ENCODE results near the gene SNTG2. TPM values are rescaled to one million over a fixed set of nuclear protein-coding genes. Genes with fewer than 3 reads are reported as not detected.

SNTG2 gene
- total and polyA plus RNA-seq, 2 of the 13 experiments (the other 11 are each of a cell fraction or from before 2014, with no cell fraction given) = not detected

DNA sequence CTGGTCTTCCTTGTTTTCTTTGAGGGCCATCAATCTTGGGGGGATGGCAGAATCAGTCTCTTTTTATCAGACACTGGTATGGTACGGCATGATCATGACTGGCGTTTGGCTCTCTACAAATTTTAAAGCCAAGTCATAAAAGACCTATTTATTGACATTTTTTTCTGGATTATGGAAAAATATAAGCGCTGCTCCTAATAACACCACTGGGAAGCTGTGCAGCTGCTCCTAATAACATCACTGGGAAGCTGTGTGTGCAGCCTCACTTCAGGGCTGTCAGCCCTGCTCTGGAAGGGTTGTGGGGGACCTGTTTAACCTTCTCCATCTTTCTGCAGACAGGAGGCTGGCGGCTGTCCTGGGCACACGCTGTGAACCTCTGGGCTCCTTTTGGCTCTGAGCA, 88.9 kb downstream of the SNTG2 start:
- H3K27me3 ChIP-seq (ENCODE audit: control insufficient read depth in 1 of 2, insufficient read depth in 2 of 2, low read length in 2 of 2) = peaks cover 0 to 4% of the 10 kb centered on the region in 2 experiments; a peak in 1 of 5 replicates
- no peak for FAIRE-seq
- no peak for DNase-seq (ENCODE audit: low spot score)
- BruUV-seq (replicated peaks) = no TSS peak
- no peak overlapping the region for H3K4me3 ChIP-seq (replicated peaks in 1 of 3; ENCODE audit: insufficient read depth in 1 of 3, low read depth in 2 of 3, low read length in 3 of 3)
- no peak overlapping the region for H3K9ac ChIP-seq (ENCODE audit: insufficient read depth, low read depth, low read length)
- no peaks in the 10 kb centered on the region for H3K79me2 ChIP-seq (ENCODE audit: insufficient read depth, low read length)
- H3K27ac ChIP-seq (ENCODE audit: extremely low read length, insufficient read depth, low read length) = no peak overlapping the region
- H4K20me1 ChIP-seq (ENCODE audit: insufficient read depth, low read length) = no peaks in the 10 kb centered on the region
- ChIA-PET CTCF (ENCODE audit: low intra/inter-chr PET ratio, low total read pairs) (no interaction called here), POLR2A (no interaction called here)
- H2AFZ ChIP-seq (ENCODE audit: low read length) = no peak overlapping the region
- intact Hi-C loops (cut with micrococcal nuclease; ENCODE audit: unreplicated experiment) = loop anchor here (5.0 kb wide), 1 partner anchor 1273 kb away; no protein-coding TSS in a partner anchor
- no peaks in the 10 kb centered on the region; the same call in 1 of the 2 replicates for H3K9me3 ChIP-seq (ENCODE audit: low read length)
- 7% methylated on average over 5 of the region's 5 CpGs for WGBS (ENCODE audit: low lambda C conversion rate)
- no peaks in the 10 kb centered on the region for H3K4me1 ChIP-seq (ENCODE audit: insufficient read depth, low read length)
- H3K4me2 ChIP-seq (ENCODE audit: low read depth, low read length) = no peak overlapping the region
- no peaks in the 10 kb centered on the region for H3K36me3 ChIP-seq (replicated peaks in 1 of 2; ENCODE audit: control insufficient read depth in 1 of 2, insufficient read depth in 2 of 2, low read length in 2 of 2)
- no peak for ATAC-seq
- in situ Hi-C loops (cut with HindIII; ENCODE audit: extremely low pct_ligation_motif_present, low pct_unique_long_range_greater_than_20kb) = no loop called here
- TF ChIP-seq ZNF30 (CRISPR knock-in tag; IDR thresholded peaks at IDR 0.05) = no peak
- no peak for TF ChIP-seq PAWR (CRISPR knock-in tag; IDR thresholded peaks at IDR 0.05; ENCODE audit: borderline replicate concordance)
- TF ChIP-seq, protein P1, sequence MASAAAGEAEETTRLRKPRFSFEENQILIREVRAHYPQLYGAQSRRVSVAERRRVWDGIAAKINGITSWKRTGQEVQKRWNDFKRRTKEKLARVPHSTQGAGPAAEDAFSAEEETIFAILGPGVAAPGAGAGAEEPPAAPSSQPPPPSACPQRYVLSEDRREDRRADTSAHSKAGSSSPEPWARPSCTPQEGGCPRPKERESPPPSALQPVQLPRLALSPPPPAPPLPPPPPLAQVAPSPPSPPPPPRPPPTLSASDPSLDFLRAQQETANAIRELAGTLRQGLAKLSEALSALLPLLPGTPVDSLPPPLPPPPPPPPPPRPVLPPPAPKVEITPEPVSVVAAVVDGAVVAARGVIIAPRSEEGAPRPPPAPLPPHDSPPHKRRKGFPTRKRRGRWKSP (CRISPR knock-in tag; IDR thresholded peaks at IDR 0.05) = no peak
- TF ChIP-seq, protein P2, sequence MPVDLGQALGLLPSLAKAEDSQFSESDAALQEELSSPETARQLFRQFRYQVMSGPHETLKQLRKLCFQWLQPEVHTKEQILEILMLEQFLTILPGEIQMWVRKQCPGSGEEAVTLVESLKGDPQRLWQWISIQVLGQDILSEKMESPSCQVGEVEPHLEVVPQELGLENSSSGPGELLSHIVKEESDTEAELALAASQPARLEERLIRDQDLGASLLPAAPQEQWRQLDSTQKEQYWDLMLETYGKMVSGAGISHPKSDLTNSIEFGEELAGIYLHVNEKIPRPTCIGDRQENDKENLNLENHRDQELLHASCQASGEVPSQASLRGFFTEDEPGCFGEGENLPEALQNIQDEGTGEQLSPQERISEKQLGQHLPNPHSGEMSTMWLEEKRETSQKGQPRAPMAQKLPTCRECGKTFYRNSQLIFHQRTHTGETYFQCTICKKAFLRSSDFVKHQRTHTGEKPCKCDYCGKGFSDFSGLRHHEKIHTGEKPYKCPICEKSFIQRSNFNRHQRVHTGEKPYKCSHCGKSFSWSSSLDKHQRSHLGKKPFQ (CRISPR knock-in tag; IDR thresholded peaks at IDR 0.05; ENCODE audit: insufficient replicate concordance) = no peak
- TF ChIP-seq, protein P3, sequence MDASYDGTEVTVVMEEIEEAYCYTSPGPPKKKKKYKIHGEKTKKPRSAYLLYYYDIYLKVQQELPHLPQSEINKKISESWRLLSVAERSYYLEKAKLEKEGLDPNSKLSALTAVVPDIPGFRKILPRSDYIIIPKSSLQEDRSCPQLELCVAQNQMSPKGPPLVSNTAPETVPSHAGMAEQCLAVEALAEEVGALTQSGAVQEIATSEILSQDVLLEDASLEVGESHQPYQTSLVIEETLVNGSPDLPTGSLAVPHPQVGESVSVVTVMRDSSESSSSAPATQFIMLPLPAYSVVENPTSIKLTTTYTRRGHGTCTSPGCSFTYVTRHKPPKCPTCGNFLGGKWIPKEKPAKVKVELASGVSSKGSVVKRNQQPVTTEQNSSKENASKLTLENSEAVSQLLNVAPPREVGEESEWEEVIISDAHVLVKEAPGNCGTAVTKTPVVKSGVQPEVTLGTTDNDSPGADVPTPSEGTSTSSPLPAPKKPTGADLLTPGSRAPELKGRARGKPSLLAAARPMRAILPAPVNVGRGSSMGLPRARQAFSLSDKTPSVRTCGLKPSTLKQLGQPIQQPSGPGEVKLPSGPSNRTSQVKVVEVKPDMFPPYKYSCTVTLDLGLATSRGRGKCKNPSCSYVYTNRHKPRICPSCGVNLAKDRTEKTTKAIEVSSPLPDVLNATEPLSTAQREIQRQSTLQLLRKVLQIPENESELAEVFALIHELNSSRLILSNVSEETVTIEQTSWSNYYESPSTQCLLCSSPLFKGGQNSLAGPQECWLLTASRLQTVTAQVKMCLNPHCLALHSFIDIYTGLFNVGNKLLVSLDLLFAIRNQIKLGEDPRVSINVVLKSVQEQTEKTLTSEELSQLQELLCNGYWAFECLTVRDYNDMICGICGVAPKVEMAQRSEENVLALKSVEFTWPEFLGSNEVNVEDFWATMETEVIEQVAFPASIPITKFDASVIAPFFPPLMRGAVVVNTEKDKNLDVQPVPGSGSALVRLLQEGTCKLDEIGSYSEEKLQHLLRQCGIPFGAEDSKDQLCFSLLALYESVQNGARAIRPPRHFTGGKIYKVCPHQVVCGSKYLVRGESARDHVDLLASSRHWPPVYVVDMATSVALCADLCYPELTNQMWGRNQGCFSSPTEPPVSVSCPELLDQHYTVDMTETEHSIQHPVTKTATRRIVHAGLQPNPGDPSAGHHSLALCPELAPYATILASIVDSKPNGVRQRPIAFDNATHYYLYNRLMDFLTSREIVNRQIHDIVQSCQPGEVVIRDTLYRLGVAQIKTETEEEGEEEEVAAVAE (CRISPR knock-in tag; IDR thresholded peaks at IDR 0.05; ENCODE audit: borderline replicate concordance) = no peak
- TF ChIP-seq ZNF337 (CRISPR knock-in tag; IDR thresholded peaks at IDR 0.05; ENCODE audit: borderline replicate concordance, low read depth) = no peak
